ENCODE measurements around the gene SPPL2B.

DNA sequence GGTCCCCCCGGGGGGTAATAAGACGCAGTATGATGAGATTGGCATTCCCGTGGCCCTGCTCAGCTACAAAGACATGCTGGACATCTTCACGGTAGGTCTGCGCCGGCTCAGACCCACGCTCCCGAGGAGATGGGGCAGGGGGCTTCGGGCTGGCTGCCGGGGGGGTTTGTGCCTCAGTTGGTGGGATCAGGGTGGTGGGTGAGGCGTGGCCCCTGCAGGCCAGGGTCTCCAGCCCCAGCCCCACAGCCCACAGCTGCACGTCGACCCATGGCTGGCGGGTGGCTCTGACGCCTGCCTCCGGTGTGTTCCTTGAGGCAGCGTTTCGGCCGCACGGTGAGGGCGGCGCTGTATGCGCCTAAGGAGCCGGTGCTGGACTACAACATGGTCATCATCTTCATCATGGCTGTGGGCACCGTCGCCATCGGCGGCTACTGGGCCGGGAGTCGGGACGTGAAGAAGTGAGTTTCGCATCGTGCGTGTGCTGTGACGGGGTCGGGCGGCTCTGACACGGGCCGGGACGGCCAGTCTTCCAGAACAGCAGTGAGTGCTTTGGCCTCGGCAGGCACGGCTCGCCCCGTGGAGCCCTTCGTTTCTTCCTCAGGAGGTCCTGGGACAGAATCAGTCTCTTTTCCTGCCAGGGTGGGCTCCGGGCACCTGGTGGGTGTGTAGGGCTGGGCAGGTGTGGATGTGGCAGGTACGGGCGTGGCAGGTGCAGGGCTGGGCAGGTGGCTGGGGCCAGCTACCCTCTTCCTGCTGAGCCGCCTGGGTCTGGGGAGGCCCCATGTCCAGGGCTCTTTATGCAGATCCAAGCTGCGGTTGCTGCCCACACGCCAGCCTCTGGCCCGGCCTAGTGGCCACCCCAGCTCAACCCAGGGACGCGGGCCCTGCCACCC lies 10.5 kb downstream of the SPPL2B start:
- no peak for TF ChIP-seq CTCF (IDR thresholded peaks at IDR 0.05; ENCODE audit: low read length)
- TF ChIP-seq EZH2phosphoT487 (IDR thresholded peaks at IDR 0.05; ENCODE audit: low read length): no peak

Measured in MM.1S (cell line).